SK-N-SH (cell line): ENCODE data around the gene JMJD4.

Experiments used
- NFIC ChIP-seq: IDR thresholded peaks from 2 replicates; pipeline ENCODE4 v1.4.0; 2012; ENCODE audit warnings: borderline replicate concordance
- YY1 ChIP-seq: IDR thresholded peaks from 2 replicates; pipeline ENCODE4 v1.4.0; 2012; ENCODE audit warnings: low read depth, mild to moderate bottlenecking
- TF ChIP-seq, protein P1 (sequence below): fragments of 200-600 bp; sonication (generic); IDR thresholded peaks from 2 replicates; pipeline ENCODE4 v1.6.1; 2017; ENCODE audit warnings: antibody characterized with exemption, mild to moderate bottlenecking, moderate library complexity

DNA sequence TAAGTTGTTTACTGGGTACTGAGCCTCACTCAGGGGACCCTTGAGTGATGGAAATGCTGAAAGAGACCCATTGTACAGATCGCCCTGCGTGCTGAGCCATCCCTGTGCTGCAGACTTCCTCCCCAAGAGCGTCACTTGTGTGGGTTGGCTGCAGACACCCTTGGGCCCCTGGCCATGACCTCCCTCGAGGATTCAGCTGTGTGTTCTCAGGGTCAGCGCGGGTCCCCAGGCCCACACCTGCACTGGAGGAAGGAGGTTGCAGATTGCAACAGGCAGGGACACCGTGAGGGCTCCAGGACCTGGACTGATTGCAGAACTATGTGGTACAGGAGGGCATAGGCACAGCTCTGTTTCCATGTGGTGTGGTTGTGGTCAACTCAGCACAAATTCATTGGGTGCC, 4.5 kb upstream of the JMJD4 start:
- TF ChIP-seq, protein P1, sequence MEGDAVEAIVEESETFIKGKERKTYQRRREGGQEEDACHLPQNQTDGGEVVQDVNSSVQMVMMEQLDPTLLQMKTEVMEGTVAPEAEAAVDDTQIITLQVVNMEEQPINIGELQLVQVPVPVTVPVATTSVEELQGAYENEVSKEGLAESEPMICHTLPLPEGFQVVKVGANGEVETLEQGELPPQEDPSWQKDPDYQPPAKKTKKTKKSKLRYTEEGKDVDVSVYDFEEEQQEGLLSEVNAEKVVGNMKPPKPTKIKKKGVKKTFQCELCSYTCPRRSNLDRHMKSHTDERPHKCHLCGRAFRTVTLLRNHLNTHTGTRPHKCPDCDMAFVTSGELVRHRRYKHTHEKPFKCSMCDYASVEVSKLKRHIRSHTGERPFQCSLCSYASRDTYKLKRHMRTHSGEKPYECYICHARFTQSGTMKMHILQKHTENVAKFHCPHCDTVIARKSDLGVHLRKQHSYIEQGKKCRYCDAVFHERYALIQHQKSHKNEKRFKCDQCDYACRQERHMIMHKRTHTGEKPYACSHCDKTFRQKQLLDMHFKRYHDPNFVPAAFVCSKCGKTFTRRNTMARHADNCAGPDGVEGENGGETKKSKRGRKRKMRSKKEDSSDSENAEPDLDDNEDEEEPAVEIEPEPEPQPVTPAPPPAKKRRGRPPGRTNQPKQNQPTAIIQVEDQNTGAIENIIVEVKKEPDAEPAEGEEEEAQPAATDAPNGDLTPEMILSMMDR, result no peak
- TF ChIP-seq NFIC, result no peak
- TF ChIP-seq YY1, result no peak
